Duodenal mucosa (tissue), 2 donors: ENCODE results near the gene PTPN1.

Source experiments
- H3K27ac ChIP-seq: one replicate; pipeline ENCODE4 v1.7.0; 2013; ENCODE audit warnings: low read depth, low read length
- H3K27me3 ChIP-seq, 2 donors: one replicate each; pipeline ENCODE4 v1.7.0; 2013; ENCODE audit warnings: low read length in 2 of 2, control low read depth in 1 of 2; ENCODE audit not compliant: insufficient read depth in 2 of 2, control insufficient read depth in 1 of 2
- H3K36me3 ChIP-seq, 2 donors: one replicate each; pipeline ENCODE4 v1.7.0; 2013; ENCODE audit warnings: low read length in 2 of 2, control low read depth in 1 of 2; ENCODE audit not compliant: insufficient read depth in 2 of 2, control insufficient read depth in 1 of 2
- H3K4me1 ChIP-seq, 2 donors: one replicate each; pipeline ENCODE4 v1.7.0; 2013; ENCODE audit warnings: low read length in 2 of 2, control low read depth in 1 of 2; ENCODE audit not compliant: insufficient read depth in 2 of 2, control insufficient read depth in 1 of 2
- H3K4me3 ChIP-seq, 2 donors: one replicate each; pipeline ENCODE4 v1.7.0; 2013; ENCODE audit warnings: low read length in 2 of 2, low read depth in 1 of 2
- H3K9ac ChIP-seq, 2 donors: one replicate each; pipeline ENCODE4 v1.7.0; 2013; ENCODE audit warnings: low read length in 2 of 2, low read depth in 1 of 2
- H3K9me3 ChIP-seq, 2 donors: one replicate each; pipeline ENCODE4 v1.7.0; 2013; ENCODE audit warnings: low read length in 2 of 2, control low read depth in 1 of 2; ENCODE audit not compliant: control insufficient read depth in 1 of 2

PTPN1 gene

GRCh38 chr20:50574586-50574985 is 64.4 kb downstream of the PTPN1 start:
- Histone ChIP-seq H3K27ac (no peak overlapping the region), H3K36me3 (peaks cover 31 to 59% of the 10 kb centered on the region in 2 donors), H3K4me3 (no peak overlapping the region), H3K9ac (no peak overlapping the region), H3K9me3 (no peaks in the 10 kb centered on the region), H3K4me1 (peaks cover 0 to 8% of the 10 kb centered on the region in 2 donors), H3K27me3 (no peaks in the 10 kb centered on the region)

GRCh38 chr20:50575865-50576720 is 65.9 kb downstream of the PTPN1 start:
- Histone ChIP-seq H3K9me3 (no peaks in the 10 kb centered on the region), H3K4me1 (peaks cover 0 to 8% of the 10 kb centered on the region in 2 donors), H3K4me3 (no peak overlapping the region), H3K27ac (no peak overlapping the region), H3K36me3 (peaks cover 40 to 67% of the 10 kb centered on the region in 2 donors), H3K9ac (no peak overlapping the region), H3K27me3 (no peaks in the 10 kb centered on the region)

GRCh38 chr20:50577175-50578018 is 67.2 kb downstream of the PTPN1 start:
- Histone ChIP-seq H3K4me3 (no peak overlapping the region), H3K27me3 (no peaks in the 10 kb centered on the region), H3K9me3 (no peaks in the 10 kb centered on the region), H3K36me3 (peaks cover 52 to 73% of the 10 kb centered on the region in 2 donors), H3K4me1 (peaks cover 0 to 8% of the 10 kb centered on the region in 2 donors), H3K9ac (no peak overlapping the region), H3K27ac (no peak overlapping the region)

GRCh38 chr20:50578061-50578777 is 68.0 kb downstream of the PTPN1 start:
- H3K9ac ChIP-seq = no peak overlapping the region
- H3K4me1 ChIP-seq = peaks cover 0 to 8% of the 10 kb centered on the region in 2 donors
- no peak overlapping the region for H3K4me3 ChIP-seq
- peaks cover 51 to 73% of the 10 kb centered on the region in 2 donors for H3K36me3 ChIP-seq
- H3K27me3 ChIP-seq = no peaks in the 10 kb centered on the region
- no peak overlapping the region for H3K27ac ChIP-seq
- no peaks in the 10 kb centered on the region for H3K9me3 ChIP-seq

GRCh38 chr20:50578778-50579165 is 68.6 kb downstream of the PTPN1 start:
- Histone ChIP-seq H3K9ac (no peak overlapping the region), H3K4me3 (no peak overlapping the region), H3K36me3 (peaks cover 57 to 79% of the 10 kb centered on the region in 2 donors), H3K27me3 (no peaks in the 10 kb centered on the region), H3K9me3 (no peaks in the 10 kb centered on the region), H3K27ac (no peak overlapping the region), H3K4me1 (peaks cover 0 to 8% of the 10 kb centered on the region in 2 donors)

- no peak overlapping the region for H3K9ac ChIP-seq
- no peak overlapping the region for H3K4me3 ChIP-seq
- H3K9me3 ChIP-seq = no peaks in the 10 kb centered on the region
- no peaks in the 10 kb centered on the region for H3K27me3 ChIP-seq
- H3K27ac ChIP-seq = no peak overlapping the region
- peaks cover 0 to 8% of the 10 kb centered on the region in 2 donors for H3K4me1 ChIP-seq
- peaks cover 53 to 81% of the 10 kb centered on the region in 2 donors for H3K36me3 ChIP-seq
These were observed 69.3 kb downstream of the PTPN1 start for GRCh38 chr20:50579511-50579910.

GRCh38 chr20:50580016-50580747 is 70.0 kb downstream of the PTPN1 start:
- Histone ChIP-seq H3K4me3 (no peak overlapping the region), H3K9ac (no peak overlapping the region), H3K9me3 (no peaks in the 10 kb centered on the region), H3K36me3 (peaks cover 50 to 80% of the 10 kb centered on the region in 2 donors), H3K27ac (no peak overlapping the region), H3K27me3 (no peaks in the 10 kb centered on the region), H3K4me1 (peaks cover 0 to 8% of the 10 kb centered on the region in 2 donors)

- H3K27ac ChIP-seq = no peak overlapping the region
- peaks cover 0 to 8% of the 10 kb centered on the region in 2 donors for H3K4me1 ChIP-seq
These were observed 70.8 kb downstream of the PTPN1 start for GRCh38 chr20:50580842-50581544.

GRCh38 chr20:50582092-50582491 is 71.9 kb downstream of the PTPN1 start:
- Histone ChIP-seq H3K27ac (no peak overlapping the region), H3K9me3 (no peaks in the 10 kb centered on the region), H3K4me3 (no peak overlapping the region), H3K36me3 (peaks cover 62 to 90% of the 10 kb centered on the region in 2 donors), H3K4me1 (peaks cover 0 to 8% of the 10 kb centered on the region in 2 donors), H3K9ac (no peak overlapping the region), H3K27me3 (no peaks in the 10 kb centered on the region)

More at GRCh38 chr20:50580842-50581544, 70.8 kb downstream of the PTPN1 start:
- Histone ChIP-seq H3K9me3 (no peaks in the 10 kb centered on the region), H3K4me3 (no peak overlapping the region), H3K9ac (no peak overlapping the region), H3K27me3 (no peaks in the 10 kb centered on the region), H3K36me3 (peaks cover 58 to 83% of the 10 kb centered on the region in 2 donors)
